ENCODE measurements around the gene NFKB1. TPM values are rescaled to one million over a fixed set of nuclear protein-coding genes. Genes with fewer than 3 reads are reported as not detected.
"Not testable (repeated sequence)": the region's sequence is repeated elsewhere in the genome, so short reads cannot be mapped to it uniquely, and the experiment has no call there.

NFKB1 gene
- total RNA-seq, 8 experiments from 2014 or later = 5.0 to 45.7 (median 10.2) TPM

DNA sequence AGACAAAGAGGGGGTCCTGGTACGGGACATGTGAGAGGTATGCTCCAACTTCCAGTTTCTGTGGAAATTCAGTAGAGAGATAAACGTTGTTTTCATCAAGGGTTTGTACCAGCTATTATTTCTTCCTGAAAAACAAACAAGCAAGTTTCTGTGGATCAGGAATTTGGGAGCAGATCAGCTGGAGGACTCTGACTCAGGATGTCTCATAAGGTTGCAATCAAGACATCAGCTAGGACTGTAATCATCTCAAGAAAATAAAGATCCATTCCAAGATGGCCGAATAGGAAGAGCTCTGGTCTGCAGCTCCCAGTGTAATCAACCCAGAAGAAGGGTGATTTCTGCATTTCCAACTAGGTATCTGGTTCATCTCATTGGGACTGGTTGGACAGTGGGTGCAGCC is 23.5 kb upstream of the NFKB1 start:
- no peak for ATAC-seq (replicated peaks in 6 of 8)
- in situ Hi-C loops (cut with MboI; ENCODE audit: low pct_unique_long_range_greater_than_20kb in 2 of 9, low sequenced_read_pairs in 9 of 9, unreplicated experiment in 9 of 9) = no loop called here
- Histone ChIP-seq H3K4me1 (replicated peaks in 1 of 2) (no peaks in the 10 kb centered on the region), H3K27ac (no peak overlapping the region), H3K4me3 (no peak overlapping the region)
- 20 to 100% (median 72%) methylated on average over 1 to 3 of the region's 3 CpGs; no CpG with 5 or more reads in 4 of the 10 experiments for WGBS, 10 experiments

DNA sequence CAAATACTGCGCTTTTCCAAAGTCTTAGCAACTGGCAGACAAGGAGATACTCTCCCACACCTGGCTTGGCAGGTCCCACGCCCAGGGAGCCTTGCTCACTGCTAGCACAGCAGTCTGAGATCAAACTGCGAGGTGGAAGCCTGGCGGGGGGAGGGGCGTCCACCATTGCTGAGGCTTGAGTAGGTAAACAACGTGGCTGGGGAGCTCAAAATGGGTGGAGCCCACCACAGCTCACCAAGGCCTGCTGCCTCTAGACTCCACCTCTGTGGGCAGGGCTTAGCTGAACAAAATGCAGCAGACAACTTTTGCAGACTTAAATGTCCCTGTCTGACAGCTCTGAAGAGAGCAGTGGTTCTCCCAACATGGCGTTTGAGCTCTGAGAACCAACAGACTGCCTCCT is 23.0 kb upstream of the NFKB1 start:
- ATAC-seq (replicated peaks in 6 of 8) = no peak
- H3K27ac ChIP-seq = no peak overlapping the region
- in situ Hi-C loops (cut with MboI; ENCODE audit: low pct_unique_long_range_greater_than_20kb in 2 of 9, low sequenced_read_pairs in 9 of 9, unreplicated experiment in 9 of 9) = no loop called here
- 40 to 93% (median 74%) methylated on average over 1 to 6 of the region's 7 CpGs; no CpG with 5 or more reads in 1 of the 10 experiments for WGBS, 10 experiments
- no peak overlapping the region for H3K4me3 ChIP-seq
- H3K4me1 ChIP-seq (replicated peaks in 1 of 2) = no peaks in the 10 kb centered on the region

DNA sequence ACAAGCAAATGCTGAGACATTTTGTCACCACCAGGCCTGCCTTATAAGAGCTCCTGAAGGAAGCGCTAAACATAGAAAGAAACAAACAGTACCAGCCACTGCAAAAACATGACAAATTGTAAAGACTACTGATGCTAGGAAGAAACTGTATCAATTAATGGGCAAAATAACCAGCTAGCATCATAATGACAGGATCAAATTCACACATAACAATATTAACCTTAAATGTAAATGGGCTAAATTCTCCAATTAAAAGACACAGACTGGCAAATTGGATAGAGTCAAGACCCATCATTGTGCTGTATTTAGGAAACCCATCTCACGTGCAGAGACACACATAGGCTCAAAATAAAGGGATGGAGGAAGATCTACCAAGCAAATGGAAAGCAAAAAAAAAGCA is 21.3 kb upstream of the NFKB1 start:
- 100% methylated on average over 1 of the region's 2 CpGs; no CpG with 5 or more reads in 6 of the 10 experiments for WGBS, 10 experiments
- H3K4me3 ChIP-seq; ATAC-seq (replicated peaks in 6 of 8); in situ Hi-C loops (cut with MboI; ENCODE audit: low pct_unique_long_range_greater_than_20kb in 2 of 9, low sequenced_read_pairs in 9 of 9, unreplicated experiment in 9 of 9); H3K27ac ChIP-seq; H3K4me1 ChIP-seq (replicated peaks in 1 of 2): not testable (repeated sequence)

DNA sequence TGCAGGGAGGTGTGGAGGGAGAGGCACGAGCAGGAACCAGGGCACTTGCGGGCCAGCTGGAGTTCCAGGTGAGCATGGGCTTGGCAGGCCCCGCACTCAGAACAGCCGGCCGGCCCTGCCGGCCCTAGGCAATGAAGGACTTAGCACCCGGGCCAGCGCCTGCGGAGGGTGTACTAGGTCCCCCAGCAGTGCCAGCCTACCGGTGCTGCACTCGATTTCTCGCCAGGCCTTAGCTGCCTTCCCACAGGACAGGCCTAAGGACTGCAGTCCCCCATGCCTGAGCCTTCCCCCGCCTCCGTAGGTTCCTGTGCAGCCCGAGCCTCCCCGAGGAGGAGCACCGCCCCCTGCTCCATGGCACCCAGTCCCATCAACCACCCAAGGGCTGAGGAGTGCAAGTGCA is 18.0 kb upstream of the NFKB1 start:
- no peak for ATAC-seq (replicated peaks in 6 of 8)
- Histone ChIP-seq H3K4me1 (replicated peaks in 1 of 2) (no peaks in the 10 kb centered on the region), H3K4me3 (no peak overlapping the region), H3K27ac (no peak overlapping the region)
- in situ Hi-C loops (cut with MboI; ENCODE audit: low pct_unique_long_range_greater_than_20kb in 2 of 9, low sequenced_read_pairs in 9 of 9, unreplicated experiment in 9 of 9) = no loop called here
- WGBS, 10 experiments = 80 to 100% (median 88%) methylated on average over 1 to 3 of the region's 17 CpGs; no CpG with 5 or more reads in 6 of the 10 experiments

DNA sequence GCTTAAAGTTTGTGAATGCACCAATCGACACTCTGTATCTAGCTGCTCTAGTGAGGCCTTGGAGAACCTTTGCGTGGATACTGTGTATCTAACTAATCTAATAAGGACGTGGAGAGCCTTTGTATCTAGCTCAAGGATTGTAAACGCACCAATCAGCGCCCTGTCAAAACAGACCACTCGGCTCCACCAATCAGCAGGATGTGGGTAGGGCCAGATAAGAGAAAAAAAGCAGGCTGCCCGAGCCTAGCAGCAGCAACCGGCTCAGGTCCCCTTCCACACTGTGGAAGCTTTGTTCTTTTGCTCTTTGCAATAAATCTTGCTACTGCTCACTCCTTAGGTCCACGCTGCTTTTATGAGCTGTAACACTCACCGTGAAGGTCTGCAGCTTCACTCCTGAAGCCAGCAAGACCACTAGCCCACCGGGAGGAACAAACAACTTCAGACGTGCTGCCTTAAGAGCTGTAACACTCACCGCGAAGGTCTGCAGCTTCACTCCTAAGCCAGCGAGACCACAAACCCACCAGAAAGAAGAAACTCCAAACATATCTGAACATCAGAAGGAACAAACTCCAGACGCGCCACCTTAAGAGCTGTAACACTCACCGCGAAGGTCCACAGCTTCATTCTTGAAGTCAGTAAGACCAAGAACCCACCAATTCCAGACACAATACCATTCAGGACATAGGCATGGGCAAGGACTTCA is 17.0 kb upstream of the NFKB1 start:
- H3K27ac ChIP-seq; in situ Hi-C loops (cut with MboI; ENCODE audit: low pct_unique_long_range_greater_than_20kb in 2 of 9, low sequenced_read_pairs in 9 of 9, unreplicated experiment in 9 of 9): not testable (repeated sequence)

DNA sequence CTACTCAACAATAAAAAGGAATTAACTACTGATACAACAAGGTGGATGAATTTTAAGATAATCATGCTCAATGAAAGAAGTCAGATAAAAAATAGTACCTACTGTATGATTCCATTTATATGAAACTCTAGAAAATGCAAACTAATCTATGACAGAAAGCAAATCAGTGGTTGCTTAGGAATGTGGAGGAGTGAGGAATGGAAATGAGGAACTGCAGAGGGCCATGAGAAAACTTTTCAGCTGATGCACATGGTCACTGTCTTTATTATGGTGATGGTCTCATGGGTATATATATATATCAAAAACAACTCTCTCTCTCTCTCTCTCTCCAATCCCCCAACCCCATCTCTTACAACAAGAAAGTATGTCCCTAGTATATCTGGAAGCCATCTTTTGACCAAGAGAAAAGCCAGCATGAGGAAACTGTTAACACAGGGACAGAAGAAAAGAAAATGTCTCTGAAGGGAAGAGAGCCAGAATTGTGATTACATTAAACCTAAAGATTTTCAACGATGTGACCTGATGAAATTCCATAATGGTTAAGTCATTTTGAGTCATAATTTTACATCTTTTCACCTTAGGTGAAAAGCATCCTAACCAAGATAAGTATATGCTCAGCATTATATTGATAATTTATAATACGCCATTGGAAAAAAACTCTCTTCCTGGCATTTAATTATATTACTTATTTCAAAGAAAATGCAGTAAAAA is 8.5 kb upstream of the NFKB1 start:
- ATAC-seq (replicated peaks in 6 of 8) = no peak
- Histone ChIP-seq H3K4me1 (replicated peaks in 1 of 2) (no peaks in the 10 kb centered on the region), H3K4me3 (no peak overlapping the region), H3K27ac (no peak overlapping the region)
- in situ Hi-C loops (cut with MboI; ENCODE audit: low pct_unique_long_range_greater_than_20kb in 2 of 9, low sequenced_read_pairs in 9 of 9, unreplicated experiment in 9 of 9) = no loop called here
- WGBS, 10 experiments = 21 to 100% (median 73%) methylated on average over 1 to 2 of the region's 2 CpGs

More for the DNA sequence above, 17.0 kb upstream of the NFKB1 start:
- not testable (repeated sequence) for ATAC-seq (replicated peaks in 6 of 8); H3K4me3 ChIP-seq; H3K4me1 ChIP-seq (replicated peaks in 1 of 2)
- WGBS, 10 experiments = 35 to 92% (median 84%) methylated on average over 2 to 10 of the region's 19 CpGs; no CpG with 5 or more reads in 4 of the 10 experiments

DNA sequence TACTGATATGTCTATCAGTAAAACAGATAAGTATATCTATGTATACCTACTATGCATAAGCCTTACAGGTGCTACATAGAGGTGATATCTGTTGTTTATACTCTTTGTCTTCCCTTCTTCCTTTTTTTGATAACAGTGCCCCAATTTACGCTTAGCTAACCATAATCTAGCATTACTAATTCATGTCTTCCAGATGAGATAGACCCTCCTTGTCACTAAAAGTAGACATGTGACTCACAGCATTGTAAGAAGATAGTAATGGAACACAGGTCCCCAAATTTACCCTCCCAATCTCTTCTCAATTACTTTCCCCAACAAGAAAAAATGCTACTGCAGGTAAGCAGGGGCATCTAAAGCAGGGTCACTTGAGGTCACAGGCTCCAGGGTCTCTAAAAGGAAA is 7.9 kb upstream of the NFKB1 start:
- Histone ChIP-seq H3K4me1 (replicated peaks in 1 of 2) (no peaks in the 10 kb centered on the region), H3K4me3 (no peak overlapping the region), H3K27ac (no peak overlapping the region)
- in situ Hi-C loops (cut with MboI; ENCODE audit: low pct_unique_long_range_greater_than_20kb in 2 of 9, low sequenced_read_pairs in 9 of 9, unreplicated experiment in 9 of 9) = no loop called here
- WGBS, 10 experiments = 38 to 100% (median 100%) methylated on average over 1 of the region's 1 CpG; no CpG with 5 or more reads in 5 of the 10 experiments
- ATAC-seq (replicated peaks in 6 of 8) = no peak

DNA sequence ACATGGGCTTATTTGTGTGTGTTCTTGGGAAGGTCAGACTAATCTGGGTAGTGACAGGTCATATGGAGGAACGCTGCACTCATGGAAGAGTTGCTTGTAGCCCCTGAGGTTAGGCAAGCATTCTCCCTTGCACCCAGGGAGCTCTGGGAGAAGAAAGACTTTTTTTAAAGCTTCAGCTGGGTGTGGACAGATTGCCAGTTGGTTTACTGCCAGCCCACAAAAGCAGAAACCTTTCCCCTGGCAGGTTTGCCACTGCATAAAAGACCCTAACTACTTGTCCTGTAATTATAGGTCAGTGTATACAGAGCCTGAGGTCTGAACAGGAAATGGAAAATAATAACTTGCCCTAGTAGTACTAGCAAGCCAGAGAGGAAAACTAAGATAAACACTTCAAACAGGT is 7.4 kb upstream of the NFKB1 start:
- H3K4me1 ChIP-seq (replicated peaks in 1 of 2) = no peaks in the 10 kb centered on the region
- WGBS, 10 experiments = 20 to 100% (median 80%) methylated on average over 1 of the region's 1 CpG; no CpG with 5 or more reads in 4 of the 10 experiments
- H3K4me3 ChIP-seq = no peak overlapping the region
- no peak overlapping the region for H3K27ac ChIP-seq
- in situ Hi-C loops (cut with MboI; ENCODE audit: low pct_unique_long_range_greater_than_20kb in 2 of 9, low sequenced_read_pairs in 9 of 9, unreplicated experiment in 9 of 9) = no loop called here
- no peak for ATAC-seq (replicated peaks in 6 of 8)

DNA sequence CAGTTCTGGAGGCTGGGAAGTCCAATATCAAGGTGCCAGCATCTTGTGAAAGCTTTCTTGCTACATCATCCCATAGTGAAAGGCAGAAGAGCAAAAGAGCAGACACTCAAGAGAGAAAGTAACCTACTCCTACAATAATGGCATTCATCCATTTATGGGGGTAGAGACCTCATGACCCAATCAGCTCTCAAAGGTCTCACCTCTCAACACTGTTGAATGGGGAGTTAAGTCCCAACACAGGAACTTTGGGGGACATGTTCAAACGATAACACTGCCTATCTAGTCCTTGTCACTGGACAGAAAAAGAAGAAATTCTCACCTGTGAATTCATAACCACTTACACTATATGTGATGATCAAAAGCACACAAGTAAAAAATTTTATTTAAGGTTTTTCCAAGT is 6.6 kb upstream of the NFKB1 start:
- 67 to 100% methylated on average over 1 of the region's 1 CpG; no CpG with 5 or more reads in 8 of the 10 experiments for WGBS, 10 experiments
- Histone ChIP-seq H3K27ac (no peak overlapping the region), H3K4me1 (replicated peaks in 1 of 2) (no peaks in the 10 kb centered on the region), H3K4me3 (no peak overlapping the region)
- in situ Hi-C loops (cut with MboI; ENCODE audit: low pct_unique_long_range_greater_than_20kb in 2 of 9, low sequenced_read_pairs in 9 of 9, unreplicated experiment in 9 of 9) = no loop called here
- no peak for ATAC-seq (replicated peaks in 6 of 8)

DNA sequence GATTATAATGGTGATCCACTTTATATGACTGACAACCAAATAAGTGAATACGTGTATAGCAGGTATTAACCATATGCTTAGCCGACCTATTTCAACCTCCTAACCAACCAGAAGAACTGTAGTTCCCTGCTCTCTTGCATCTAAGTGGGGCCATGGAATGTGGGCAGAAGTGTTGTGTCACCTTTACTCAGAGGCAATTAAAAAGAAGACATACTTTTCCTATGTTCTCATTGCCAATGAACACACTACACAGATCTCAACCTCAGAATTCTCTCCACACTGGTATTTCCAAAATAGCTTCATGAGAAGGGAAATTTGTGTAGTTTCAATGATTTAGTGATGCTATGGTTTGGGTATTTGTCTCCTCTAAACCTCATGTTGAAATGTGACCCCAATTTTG is 3.2 kb upstream of the NFKB1 start:
- no peak for ATAC-seq (replicated peaks in 6 of 8)
- Histone ChIP-seq H3K4me3 (no peak overlapping the region), H3K4me1 (replicated peaks in 1 of 2) (peaks cover 8 to 14% of the 10 kb centered on the region in 2 donors), H3K27ac (no peak overlapping the region)
- in situ Hi-C loops (cut with MboI; ENCODE audit: low pct_unique_long_range_greater_than_20kb in 2 of 9, low sequenced_read_pairs in 9 of 9, unreplicated experiment in 9 of 9) = no loop called here
- WGBS, 10 experiments = 60 to 100% (median 93%) methylated on average over 1 to 2 of the region's 2 CpGs; no CpG with 5 or more reads in 2 of the 10 experiments

DNA sequence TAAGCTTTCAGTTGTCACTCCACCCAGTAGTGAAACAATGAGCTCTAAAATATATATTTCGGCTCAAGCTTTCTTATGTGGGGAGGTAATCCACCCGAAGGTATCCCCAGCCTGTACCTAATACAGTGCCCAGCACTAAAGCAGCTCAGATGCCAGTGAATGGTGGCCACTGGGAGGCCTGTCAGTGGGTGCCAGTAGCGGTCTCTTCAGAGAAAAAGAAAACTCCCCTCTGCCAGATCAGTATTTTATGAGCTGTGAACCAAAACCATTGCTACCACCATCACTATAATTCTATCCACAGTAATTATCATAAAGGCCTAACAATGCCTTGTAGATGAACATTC is 835 bp upstream of the NFKB1 start:
- Histone ChIP-seq H3K27ac (peak overlapping the region; percentile 90 to 98), H3K4me3 (peak overlapping the region; percentile 55 to 75 (median 65)), H3K4me1 (replicated peaks in 1 of 2) (peaks cover 11 to 21% of the 10 kb centered on the region in 2 donors)
- 53 to 100% (median 63%) methylated on average over 1 to 3 of the region's 3 CpGs; no CpG with 5 or more reads in 4 of the 10 experiments for WGBS, 10 experiments
- peak in 2 of 8 experiments; percentile 0 for ATAC-seq (replicated peaks in 6 of 8)
- in situ Hi-C loops (cut with MboI; ENCODE audit: low pct_unique_long_range_greater_than_20kb in 2 of 9, low sequenced_read_pairs in 9 of 9, unreplicated experiment in 9 of 9) = no loop called here

DNA sequence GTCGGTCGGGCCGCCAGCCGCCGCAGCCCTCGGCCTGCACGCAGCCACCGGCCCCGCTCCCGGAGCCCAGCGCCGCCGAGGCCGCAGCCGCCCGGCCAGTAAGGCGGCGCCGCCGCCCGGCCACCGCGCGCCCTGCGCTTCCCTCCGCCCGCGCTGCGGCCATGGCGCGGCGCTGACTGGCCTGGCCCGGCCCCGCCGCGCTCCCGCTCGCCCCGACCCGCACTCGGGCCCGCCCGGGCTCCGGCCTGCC is 213 bp downstream of the NFKB1 start:
- in situ Hi-C loops (cut with MboI; ENCODE audit: low pct_unique_long_range_greater_than_20kb in 2 of 9, low sequenced_read_pairs in 9 of 9, unreplicated experiment in 9 of 9) = no loop called here
- H3K27ac ChIP-seq = peak overlapping the region; percentile 90 to 98
- ATAC-seq (replicated peaks in 6 of 8) = peak; percentile 65 to 82 (median 75)
- H3K4me1 ChIP-seq (replicated peaks in 1 of 2) = peaks cover 11 to 21% of the 10 kb centered on the region in 2 donors
- H3K4me3 ChIP-seq = peak overlapping the region; percentile 55 to 75 (median 65)
- 0% methylated on average over 8 of the region's 44 CpGs; no CpG with 5 or more reads in 9 of the 10 experiments for WGBS, 10 experiments

DNA sequence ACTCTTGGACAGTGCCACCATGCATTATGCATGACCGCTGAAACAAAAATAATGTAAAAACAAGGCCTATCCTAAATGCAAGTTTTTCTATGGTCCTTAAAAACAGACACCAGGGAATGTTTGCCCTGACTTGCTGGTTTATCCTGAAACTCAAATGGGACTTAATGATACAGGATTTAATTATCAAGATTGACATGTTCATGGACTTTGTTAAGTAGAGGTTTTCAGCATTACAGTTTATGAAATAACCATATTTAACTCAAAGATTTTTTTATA is 1.3 kb downstream of the NFKB1 start:
- in situ Hi-C loops (cut with MboI; ENCODE audit: low pct_unique_long_range_greater_than_20kb in 2 of 9, low sequenced_read_pairs in 9 of 9, unreplicated experiment in 9 of 9) = no loop called here
- H3K4me1 ChIP-seq (replicated peaks in 1 of 2) = peaks cover 11 to 21% of the 10 kb centered on the region in 2 donors
- ATAC-seq (replicated peaks in 6 of 8) = no peak
- peak overlapping the region; percentile 55 to 75 (median 65) for H3K4me3 ChIP-seq
- H3K27ac ChIP-seq = no peak overlapping the region
- WGBS, 10 experiments = 0 to 14% (median 0%) methylated on average over 1 of the region's 1 CpG; no CpG with 5 or more reads in 3 of the 10 experiments

DNA sequence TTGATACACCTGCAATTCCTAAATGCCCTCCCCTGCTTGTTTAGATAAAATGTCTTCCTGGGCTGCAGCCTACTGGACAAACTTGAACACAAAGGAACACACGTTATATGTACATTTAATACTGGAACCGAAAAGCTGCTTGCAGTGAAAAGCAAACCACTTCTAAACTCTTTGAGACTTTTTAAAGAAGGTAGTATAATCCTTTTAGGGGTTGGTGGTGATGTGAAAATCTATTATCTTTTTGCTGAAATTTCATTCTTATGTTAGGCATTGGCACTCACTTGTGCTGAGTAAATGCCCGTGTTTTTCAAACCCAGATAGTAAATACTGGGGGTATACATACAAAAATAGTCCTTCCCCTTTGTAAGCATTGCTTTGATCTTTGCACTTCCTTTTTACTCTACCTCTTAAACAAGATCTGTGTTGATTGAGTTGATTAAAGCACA is 2.2 kb downstream of the NFKB1 start:
- no peak for ATAC-seq (replicated peaks in 6 of 8)
- Histone ChIP-seq H3K4me1 (replicated peaks in 1 of 2) (peaks cover 11 to 21% of the 10 kb centered on the region in 2 donors), H3K27ac (no peak overlapping the region), H3K4me3 (peak overlapping the region in 4 of 5 donors; percentile 13 to 75 (median 14))
- in situ Hi-C loops (cut with MboI; ENCODE audit: low pct_unique_long_range_greater_than_20kb in 2 of 9, low sequenced_read_pairs in 9 of 9, unreplicated experiment in 9 of 9) = no loop called here
- WGBS, 10 experiments = 20 to 67% (median 56%) methylated on average over 1 to 3 of the region's 3 CpGs
